Hepatic stellate cell (primary cell): ENCODE data around the gene NPLOC4.

ENCODE experiments used
- DNase-seq: peaks from one replicate; pipeline ENCODE4 v3.0.0; 2011; ENCODE audit warnings: low spot score

The NPLOC4 gene

GRCh38 chr17:81583589-81584342, 53.1 kb downstream of the NPLOC4 start:
- no peak for DNase-seq

GRCh38 chr17:81582749-81583148, 54.2 kb downstream of the NPLOC4 start:
- no peak for DNase-seq

- DNase-seq, result no peak
Measured at GRCh38 chr17:81582341-81582740, 54.6 kb downstream of the NPLOC4 start.

GRCh38 chr17:81581758-81582157, 55.2 kb downstream of the NPLOC4 start:
- no peak for DNase-seq

DNA sequence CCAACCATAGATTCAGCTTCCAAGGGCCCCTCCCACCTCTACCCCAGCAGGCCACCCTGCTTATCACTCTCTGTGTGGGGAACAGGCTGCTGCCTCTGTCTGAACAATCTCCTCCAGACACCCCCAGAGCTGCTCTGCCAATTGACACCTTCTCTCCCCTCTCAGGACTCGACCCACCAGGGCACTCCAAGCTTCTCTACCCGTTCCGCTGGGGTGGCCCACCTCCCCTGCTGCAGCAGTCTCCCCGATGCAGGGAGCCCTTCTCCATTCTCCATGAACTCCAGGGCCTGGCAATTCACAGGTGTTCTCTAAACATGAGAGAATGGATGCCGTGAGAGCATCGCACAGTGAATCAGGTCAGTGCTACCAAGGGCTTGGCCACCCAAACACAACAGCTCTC, 56.4 kb downstream of the NPLOC4 start:
- no peak for DNase-seq

GRCh38 chr17:81579821-81580321, 57.0 kb downstream of the NPLOC4 start:
- no peak for DNase-seq

GRCh38 chr17:81579298-81579697, 57.6 kb downstream of the NPLOC4 start:
- no peak for DNase-seq

DNA sequence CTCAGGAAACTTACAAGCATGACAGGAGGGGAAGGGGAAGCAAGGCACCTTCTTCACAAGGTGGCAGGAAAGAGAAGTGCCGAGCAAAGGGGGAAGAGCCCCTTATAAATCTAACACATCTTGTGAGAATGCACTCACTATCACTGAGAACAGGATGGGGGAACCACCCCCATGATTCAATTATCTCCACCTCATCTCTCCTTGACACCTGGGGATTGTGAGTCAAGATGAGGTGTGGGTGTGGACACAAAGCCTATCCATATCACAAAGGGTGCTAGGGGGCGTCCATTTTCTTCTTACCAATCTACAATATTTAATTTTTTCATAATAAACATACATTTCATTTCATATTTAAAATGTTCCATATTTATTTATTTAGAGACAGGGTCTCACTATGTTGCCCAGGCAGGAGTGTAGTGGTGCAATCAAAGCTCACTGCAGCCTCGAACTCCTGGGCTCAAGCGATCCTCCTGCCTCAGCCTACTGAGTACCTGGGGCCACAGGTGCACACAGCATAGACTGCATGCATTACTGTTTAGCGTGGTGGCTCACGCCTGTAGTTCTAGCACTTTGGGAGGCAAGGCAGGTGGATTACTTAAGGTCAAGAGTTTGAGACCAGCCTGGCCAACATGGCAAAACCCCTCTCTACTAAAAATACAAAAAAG, 58.2 kb downstream of the NPLOC4 start:
- DNase-seq, result no peak

- DNase-seq, result no peak
Measured at GRCh38 chr17:81578038-81578441, 58.9 kb downstream of the NPLOC4 start.

GRCh38 chr17:81577278-81578000, 59.5 kb downstream of the NPLOC4 start:
- DNase-seq, result no peak

- DNase-seq, result peak; percentile 95
Measured at GRCh38 chr17:81576621-81577277, 60.2 kb downstream of the NPLOC4 start.

DNA sequence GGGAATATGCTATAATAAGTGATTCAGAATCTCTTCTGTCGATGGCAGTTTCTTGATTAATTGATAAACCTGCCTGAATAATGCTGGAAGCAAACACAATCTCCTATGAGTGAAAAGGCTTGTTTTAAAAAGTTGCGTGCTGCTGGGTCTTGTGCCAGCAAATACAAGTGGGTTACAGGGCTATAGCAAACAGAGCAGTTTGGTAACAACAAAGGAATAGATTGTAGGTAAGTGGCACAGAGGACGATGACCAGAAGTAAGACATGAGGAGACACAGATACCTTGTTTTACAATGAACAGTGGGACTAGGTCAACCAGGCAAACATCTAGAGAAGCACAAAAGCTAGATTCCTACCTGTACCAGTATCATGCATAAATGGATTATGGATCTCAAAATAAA, 61.1 kb downstream of the NPLOC4 start:
- no peak for DNase-seq

DNA sequence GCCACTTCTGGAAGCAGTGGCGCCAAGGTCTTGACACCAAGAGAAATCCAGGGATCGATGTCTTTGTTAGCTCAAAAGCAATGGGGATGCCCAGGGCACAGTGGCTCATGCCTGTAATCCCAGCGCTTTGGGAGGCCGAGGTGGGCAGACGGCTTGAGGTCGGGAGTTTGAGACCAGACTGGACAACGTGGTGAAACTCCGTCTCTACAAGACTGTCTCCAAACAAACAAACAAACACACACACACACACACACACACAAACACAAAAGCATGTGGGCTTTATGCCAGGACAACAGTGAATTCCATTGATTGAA, 62.3 kb downstream of the NPLOC4 start:
- DNase-seq, result no peak

GRCh38 chr17:81573794-81574642, 62.9 kb downstream of the NPLOC4 start:
- DNase-seq, result no peak

DNA sequence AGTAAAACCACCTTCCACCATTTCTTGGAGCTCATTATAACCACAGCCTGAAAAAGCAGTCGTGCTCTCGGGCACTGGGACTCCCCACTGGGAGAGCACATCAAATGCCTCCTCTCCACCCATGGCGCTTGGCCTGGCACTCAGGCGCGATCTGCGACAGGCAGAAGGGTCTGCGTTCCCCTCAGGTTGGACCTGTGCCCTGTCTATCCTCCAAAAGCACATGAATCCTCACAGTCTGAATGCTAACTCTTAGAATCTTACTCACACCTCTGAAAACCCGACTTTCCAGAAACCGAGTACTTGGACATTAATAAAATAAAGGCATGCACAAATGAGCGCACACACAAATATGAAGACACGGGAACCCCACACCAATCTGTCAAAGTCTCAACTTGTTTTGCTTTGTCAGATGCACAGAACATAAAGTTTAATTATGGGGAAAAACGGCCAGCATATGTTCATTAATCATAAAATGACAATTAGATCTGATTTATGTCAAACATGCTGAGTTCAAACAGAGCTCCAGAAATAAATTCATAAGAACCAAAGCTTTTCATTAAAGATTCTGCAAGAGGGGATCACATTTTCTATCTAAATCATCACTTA, 64.2 kb downstream of the NPLOC4 start:
- no peak for DNase-seq

GRCh38 chr17:81570964-81571363, 65.9 kb downstream of the NPLOC4 start:
- no peak for DNase-seq

DNA sequence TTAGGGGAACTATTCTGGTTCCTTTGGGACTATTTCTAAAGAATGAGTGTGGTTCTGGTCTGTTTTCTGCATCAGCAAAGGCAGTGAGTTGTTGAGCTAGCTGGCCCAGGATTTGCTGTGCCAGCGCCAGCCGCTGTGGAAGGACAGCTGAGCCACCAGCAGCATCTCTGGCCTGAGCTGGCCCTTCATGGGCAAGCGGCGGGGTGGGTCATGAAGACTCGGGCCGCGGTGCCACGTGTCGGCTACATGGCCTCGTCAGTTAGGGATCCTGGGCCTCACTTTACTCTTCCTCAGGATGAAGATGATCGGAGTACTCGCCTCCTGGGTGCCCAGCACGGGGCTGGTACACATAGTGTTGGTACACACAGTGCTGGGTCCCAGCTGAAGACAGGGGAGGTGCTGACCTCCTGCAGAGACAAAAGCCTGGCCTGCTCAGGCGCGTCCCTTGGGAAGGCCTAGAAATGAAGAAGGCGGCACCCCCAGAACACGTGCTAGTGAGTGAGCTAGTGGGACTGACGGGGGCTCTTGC, 66.9 kb downstream of the NPLOC4 start:
- no peak for DNase-seq

GRCh38 chr17:81568416-81568815, 68.5 kb downstream of the NPLOC4 start:
- DNase-seq, result no peak

- DNase-seq, result no peak
Measured at GRCh38 chr17:81567191-81567590, 69.7 kb downstream of the NPLOC4 start.

- peak; percentile 92 for DNase-seq
Measured at GRCh38 chr17:81566461-81567126, 70.3 kb downstream of the NPLOC4 start.
